HEK293 (cell line): Measurements from ENCODE around the gene NTMT1.

Source experiments
- CTCF ChIA-PET: fragments of 350-600 bp; formaldehyde crosslinking; extraction: SDS; loops from one replicate; lab custom pipeline; 2021; ENCODE audit warnings: antibody characterized with exemption; lab: Yijun Ruan, JAX
- POLR2A ChIA-PET: fragments of 300-600 bp; formaldehyde crosslinking; extraction: SDS; loops from one replicate; lab custom pipeline; 2020; ENCODE audit warnings: antibody characterized with exemption, inconsistent platforms; lab: Yijun Ruan, JAX
- H3K27ac ChIP-seq: fragments of 200-500 bp; sonication (Bioruptor generic); 2 replicates; pipeline ENCODE4 v1.5.1; 2014; ENCODE audit warnings: low read depth, low read length, control low read depth, inconsistent platforms; ENCODE audit errors: extremely low read depth
- H3K36me3 ChIP-seq, 2 experiments: fragments of 200-500 bp in 1 of 2; sonication (Bioruptor generic) in 1 of 2; 1 replicate in 1 of 2; 2 replicates in 1 of 2; pipeline ENCODE4 v1.5.1; 2014 to 2017; ENCODE audit warnings: inconsistent platforms in 2 of 2, low read length in 2 of 2; ENCODE audit not compliant: control insufficient read depth in 2 of 2, insufficient read depth in 1 of 2
- H3K4me1 ChIP-seq: fragments of 200-500 bp; sonication (Bioruptor generic); 2 replicates; pipeline ENCODE4 v1.5.1; 2014; ENCODE audit warnings: mild to moderate bottlenecking, low read length, inconsistent platforms; ENCODE audit not compliant: control insufficient read depth, insufficient read depth
- H3K4me3 ChIP-seq: 2 replicates; pipeline ENCODE4 v1.5.1; 2011; ENCODE audit warnings: low read depth, mild to moderate bottlenecking, control low read depth, low read length, moderate library complexity
- H3K9me3 ChIP-seq: fragments of 200-500 bp; sonication (Bioruptor generic); 2 replicates; pipeline ENCODE4 v1.5.1; 2014; ENCODE audit warnings: low read depth, low read length, inconsistent platforms; ENCODE audit not compliant: control insufficient read depth, insufficient read depth
- HOXD13 ChIP-seq: sonication (generic); formaldehyde crosslinking; IDR thresholded peaks from 2 replicates; pipeline ENCODE4 v1.8.0; 2022; ENCODE audit warnings: missing genetic modification reagents, borderline replicate concordance
- PRDM4 ChIP-seq: fragments of 450-650 bp; formaldehyde crosslinking; IDR thresholded peaks from 2 replicates; pipeline ENCODE4 v1.5.1; 2017; ENCODE audit warnings: missing biosample characterization, missing genetic modification characterization
- SP7 ChIP-seq: fragments of 450-650 bp; formaldehyde crosslinking; IDR thresholded peaks from 2 replicates; pipeline ENCODE4 v1.5.1; 2016; ENCODE audit warnings: missing biosample characterization, missing genetic modification characterization
- ZFP69B ChIP-seq: fragments of 450-650 bp; formaldehyde crosslinking; IDR thresholded peaks from 2 replicates; pipeline ENCODE4 v1.5.1; 2016; ENCODE audit warnings: missing biosample characterization, missing genetic modification characterization
- ZNF335 ChIP-seq: fragments of 450-650 bp; formaldehyde crosslinking; conservative IDR thresholded peaks from 2 replicates; pipeline ENCODE4 v1.5.1; 2016; ENCODE audit warnings: missing biosample characterization, missing genetic modification characterization
- ZNF366 ChIP-seq: fragments of 450-650 bp; formaldehyde crosslinking; conservative IDR thresholded peaks from 2 replicates; pipeline ENCODE4 v1.5.1; 2016; ENCODE audit warnings: missing biosample characterization, missing genetic modification characterization
- ZNF398 ChIP-seq: fragments of 450-650 bp; formaldehyde crosslinking; IDR thresholded peaks from 2 replicates; pipeline ENCODE4 v1.5.1; 2017; ENCODE audit warnings: missing biosample characterization, missing genetic modification characterization
- ZNF658 ChIP-seq: fragments of 450-650 bp; formaldehyde crosslinking; IDR thresholded peaks from 2 replicates; pipeline ENCODE4; 2016; ENCODE audit warnings: missing biosample characterization, missing genetic modification characterization
- ZSCAN16 ChIP-seq: fragments of 450-650 bp; formaldehyde crosslinking; IDR thresholded peaks from 2 replicates; pipeline ENCODE4 v1.5.1; 2016; ENCODE audit warnings: missing biosample characterization, missing genetic modification characterization
- ZSCAN23 ChIP-seq: fragments of 450-650 bp; formaldehyde crosslinking; IDR thresholded peaks from 2 replicates; pipeline ENCODE4 v1.5.1; 2016; ENCODE audit warnings: missing biosample characterization, missing genetic modification characterization
- TF ChIP-seq, protein P1 (sequence below): fragments of 450-650 bp; formaldehyde crosslinking; IDR thresholded peaks from 2 replicates; pipeline ENCODE4 v1.5.1; 2016; ENCODE audit warnings: missing biosample characterization, missing genetic modification characterization
- TF ChIP-seq, protein P2 (sequence below): fragments of 450-650 bp; formaldehyde crosslinking; IDR thresholded peaks from 2 replicates; pipeline ENCODE4 v1.5.1; 2016; ENCODE audit warnings: missing biosample characterization, missing genetic modification characterization

NTMT1 gene

GRCh38 chr9:129613520-129614175, 12.3 kb upstream of the NTMT1 start:
- H3K27ac ChIP-seq = no peak overlapping the region
- no peaks in the 10 kb centered on the region for H3K36me3 ChIP-seq
- CTCF ChIA-PET = interaction anchor here (0.6 to 23.4 kb wide), 9 partner anchors 10 to 496 kb away, joined by 3 to 507 read pairs (median 6); partner anchors contain the start of genes C9orf50 and NTMT1
- no peak overlapping the region for H3K4me3 ChIP-seq
- H3K4me1 ChIP-seq = no peaks in the 10 kb centered on the region; the same call in 1 of the 2 replicates
- H3K9me3 ChIP-seq = no peaks in the 10 kb centered on the region
- TF ChIP-seq, protein P1, sequence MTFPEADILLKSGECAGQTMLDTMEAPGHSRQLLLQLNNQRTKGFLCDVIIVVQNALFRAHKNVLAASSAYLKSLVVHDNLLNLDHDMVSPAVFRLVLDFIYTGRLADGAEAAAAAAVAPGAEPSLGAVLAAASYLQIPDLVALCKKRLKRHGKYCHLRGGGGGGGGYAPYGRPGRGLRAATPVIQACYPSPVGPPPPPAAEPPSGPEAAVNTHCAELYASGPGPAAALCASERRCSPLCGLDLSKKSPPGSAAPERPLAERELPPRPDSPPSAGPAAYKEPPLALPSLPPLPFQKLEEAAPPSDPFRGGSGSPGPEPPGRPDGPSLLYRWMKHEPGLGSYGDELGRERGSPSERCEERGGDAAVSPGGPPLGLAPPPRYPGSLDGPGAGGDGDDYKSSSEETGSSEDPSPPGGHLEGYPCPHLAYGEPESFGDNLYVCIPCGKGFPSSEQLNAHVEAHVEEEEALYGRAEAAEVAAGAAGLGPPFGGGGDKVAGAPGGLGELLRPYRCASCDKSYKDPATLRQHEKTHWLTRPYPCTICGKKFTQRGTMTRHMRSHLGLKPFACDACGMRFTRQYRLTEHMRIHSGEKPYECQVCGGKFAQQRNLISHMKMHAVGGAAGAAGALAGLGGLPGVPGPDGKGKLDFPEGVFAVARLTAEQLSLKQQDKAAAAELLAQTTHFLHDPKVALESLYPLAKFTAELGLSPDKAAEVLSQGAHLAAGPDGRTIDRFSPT (tag by site-specific recombination) = peak; percentile 22; the same call in 1 of the 2 replicates
- peak; percentile 77 for TF ChIP-seq ZNF335 (tag by site-specific recombination)
- TF ChIP-seq ZFP69B (tag by site-specific recombination) = no peak
- no peak for TF ChIP-seq ZNF658 (tag by site-specific recombination)
- POLR2A ChIA-PET = no interaction called here

DNA sequence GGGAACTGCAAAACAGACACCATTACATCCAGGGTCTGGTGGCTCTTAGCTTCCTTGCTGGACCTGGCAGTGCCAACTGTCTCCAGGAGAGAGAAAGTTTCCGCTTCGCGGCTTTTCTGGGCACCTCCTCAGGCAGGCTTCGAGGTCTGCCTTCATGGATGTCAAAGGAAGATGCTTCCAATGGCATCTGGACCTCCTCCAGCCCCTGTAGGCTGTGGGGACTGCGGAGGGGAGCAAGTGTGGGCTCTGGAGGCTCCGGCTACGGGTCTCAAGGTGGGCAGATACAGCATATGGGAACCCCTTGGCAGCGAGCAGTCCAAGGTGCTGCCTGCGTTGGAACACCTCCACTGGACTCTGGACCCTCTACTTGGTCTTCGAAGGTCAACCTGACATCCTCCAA, 11.0 kb upstream of the NTMT1 start:
- Histone ChIP-seq H3K9me3 (no peaks in the 10 kb centered on the region), H3K4me1 (no peaks in the 10 kb centered on the region), H3K4me3 (no peak overlapping the region), H3K36me3 (no peaks in the 10 kb centered on the region), H3K27ac (no peak overlapping the region)
- CTCF ChIA-PET = interaction anchor here (0.6 to 23.4 kb wide), 7 partner anchors 9 to 480 kb away, joined by 3 to 507 read pairs (median 6); partner anchors contain the start of genes C9orf50 and NTMT1
- POLR2A ChIA-PET = no interaction called here
- TF ChIP-seq, protein P2, sequence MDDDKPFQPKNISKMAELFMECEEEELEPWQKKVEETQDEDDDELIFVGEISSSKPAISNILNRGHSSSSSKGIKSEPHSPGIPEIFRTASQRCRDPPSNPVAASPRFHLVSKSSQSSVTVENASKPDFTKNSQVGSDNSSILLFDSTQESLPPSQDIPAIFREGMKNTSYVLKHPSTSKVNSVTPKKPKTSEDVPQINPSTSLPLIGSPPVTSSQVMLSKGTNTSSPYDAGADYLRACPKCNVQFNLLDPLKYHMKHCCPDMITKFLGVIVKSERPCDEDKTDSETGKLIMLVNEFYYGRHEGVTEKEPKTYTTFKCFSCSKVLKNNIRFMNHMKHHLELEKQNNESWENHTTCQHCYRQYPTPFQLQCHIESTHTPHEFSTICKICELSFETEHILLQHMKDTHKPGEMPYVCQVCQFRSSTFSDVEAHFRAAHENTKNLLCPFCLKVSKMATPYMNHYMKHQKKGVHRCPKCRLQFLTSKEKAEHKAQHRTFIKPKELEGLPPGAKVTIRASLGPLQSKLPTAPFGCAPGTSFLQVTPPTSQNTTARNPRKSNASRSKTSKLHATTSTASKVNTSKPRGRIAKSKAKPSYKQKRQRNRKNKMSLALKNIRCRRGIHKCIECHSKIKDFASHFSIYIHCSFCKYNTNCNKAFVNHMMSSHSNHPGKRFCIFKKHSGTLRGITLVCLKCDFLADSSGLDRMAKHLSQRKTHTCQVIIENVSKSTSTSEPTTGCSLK (tag by site-specific recombination) = no peak
- TF ChIP-seq SP7 (tag by site-specific recombination) (no peak), ZSCAN23 (tag by site-specific recombination) (no peak), ZNF366 (tag by site-specific recombination) (no peak), HOXD13 (no peak), PRDM4 (tag by site-specific recombination) (no peak)

DNA sequence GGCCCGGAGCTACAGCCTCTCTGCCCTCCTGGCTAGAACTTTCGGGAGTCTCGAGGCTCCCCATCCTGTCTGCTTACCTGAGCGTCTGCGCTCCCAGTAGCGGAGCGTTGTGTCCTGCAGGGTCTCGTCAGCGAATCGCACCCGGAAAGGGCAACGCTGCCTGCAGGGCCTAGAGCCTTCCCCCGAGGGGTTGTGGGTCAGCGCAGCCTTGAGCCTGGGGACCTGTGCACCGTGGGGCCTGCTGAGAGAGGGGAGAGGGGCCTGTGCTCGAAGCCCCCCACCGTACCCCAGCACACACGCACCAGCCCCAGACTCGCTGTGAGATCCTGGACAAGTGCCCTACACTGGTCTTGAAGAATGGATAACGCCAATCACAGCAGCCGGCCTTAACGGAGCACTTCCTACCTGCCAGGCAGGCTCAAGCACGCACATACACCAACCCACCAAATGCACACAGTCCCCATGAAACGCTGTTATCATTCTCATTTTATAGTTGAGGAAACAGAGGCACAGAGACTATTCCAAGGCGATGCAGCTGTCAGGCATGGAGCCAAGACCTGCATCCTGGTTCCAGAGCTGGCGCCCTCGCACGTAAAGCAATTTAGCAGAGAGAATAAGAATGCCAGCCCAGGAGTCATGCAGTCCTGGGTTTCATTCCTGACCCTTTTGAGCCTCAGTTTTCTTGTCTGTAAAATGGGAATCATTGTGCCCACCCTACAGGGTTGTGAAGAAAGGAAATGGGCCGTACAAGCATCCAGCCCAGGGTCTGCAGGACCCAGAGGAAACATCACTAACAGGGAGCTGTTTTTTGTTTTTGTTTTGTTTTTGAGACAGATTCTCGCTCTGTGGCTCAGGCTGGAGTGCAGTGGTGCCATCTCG, 10.3 kb upstream of the NTMT1 start:
- H3K36me3 ChIP-seq = no peaks in the 10 kb centered on the region
- H3K27ac ChIP-seq = no peak overlapping the region
- no peaks in the 10 kb centered on the region for H3K9me3 ChIP-seq
- ChIA-PET POLR2A (interaction anchor here (0.5 to 1.3 kb wide), 2 partner anchors 114 to 484 kb away, joined by 3 to 4 read pairs; no protein-coding TSS in a partner anchor), CTCF (interaction anchor here (0.6 to 23.4 kb wide), 8 partner anchors 8 to 686 kb away, joined by 3 to 507 read pairs (median 4); partner anchors contain the start of genes C9orf50 and NTMT1)
- TF ChIP-seq PRDM4 (tag by site-specific recombination) = peak; percentile 77
- TF ChIP-seq ZSCAN16 (tag by site-specific recombination) = no peak
- no peak for TF ChIP-seq ZNF398 (tag by site-specific recombination)
- no peak overlapping the region for H3K4me3 ChIP-seq
- H3K4me1 ChIP-seq = no peaks in the 10 kb centered on the region; the same call in 1 of the 2 replicates
